Fibroblast of lung (primary cell): ENCODE results near the gene LRRC47. TPM values are rescaled to one million over a fixed set of nuclear protein-coding genes. Genes with fewer than 3 reads are reported as not detected.

ENCODE experiments used
- DNase-seq, 2 donors: peaks; one replicate each; pipeline versions ENCODE4 v3.0.0 to v3.0.0-alpha.2; 2010; ENCODE audit warnings: low read depth in 2 of 2
- H2AFZ ChIP-seq: 2 replicates; pipeline ENCODE4 v1.5.1; 2012; ENCODE audit warnings: low read length, control low read depth, inconsistent platforms
- H3K27ac ChIP-seq: 2 replicates; pipeline ENCODE4 v1.5.1; 2011; ENCODE audit warnings: low read length, control low read depth; ENCODE audit not compliant: insufficient read depth
- H3K27me3 ChIP-seq: 2 replicates; pipeline ENCODE4 v1.5.1; 2011; ENCODE audit warnings: mild to moderate bottlenecking, low read length; ENCODE audit not compliant: control insufficient read depth, insufficient read depth
- H3K36me3 ChIP-seq: 2 replicates; pipeline ENCODE4 v1.5.1; 2011; ENCODE audit warnings: low read length; ENCODE audit not compliant: control insufficient read depth, insufficient read depth
- H3K4me1 ChIP-seq: 2 replicates; pipeline ENCODE4 v1.5.1; 2011; ENCODE audit warnings: low read length; ENCODE audit not compliant: control insufficient read depth, insufficient read depth; ENCODE audit errors: extremely low read depth
- H3K4me2 ChIP-seq: 2 replicates; pipeline ENCODE4 v1.5.1; 2011; ENCODE audit warnings: low read length, control low read depth; ENCODE audit not compliant: insufficient read depth; ENCODE audit errors: extremely low read depth
- H3K4me3 ChIP-seq, 4 experiments: fragments of 200-600 bp in 1 of 4; sonication (generic) in 1 of 4; replicated peaks in 1 of 4; 2 replicates each; pipeline ENCODE4 v1.5.1; 2011 to 2016; ENCODE audit warnings: low read length in 4 of 4, low read depth in 3 of 4, mild to moderate bottlenecking in 3 of 4, control low read depth in 2 of 4, inconsistent platforms in 1 of 4, mixed read lengths in 1 of 4; ENCODE audit not compliant: insufficient read depth in 1 of 4; ENCODE audit errors: control extremely low read depth in 1 of 4
- H3K79me2 ChIP-seq: 2 replicates; pipeline ENCODE4 v1.5.1; 2012; ENCODE audit warnings: mild to moderate bottlenecking, low read length, inconsistent platforms; ENCODE audit not compliant: control insufficient read depth, insufficient read depth
- H3K9ac ChIP-seq: 2 replicates; pipeline ENCODE4 v1.5.1; 2011; ENCODE audit warnings: mild to moderate bottlenecking, low read length, control low read depth; ENCODE audit not compliant: insufficient read depth
- H3K9me3 ChIP-seq: 2 replicates; pipeline ENCODE4 v1.5.1; 2012; ENCODE audit warnings: low read depth, low read length; ENCODE audit not compliant: control insufficient read depth, insufficient read depth
- H4K20me1 ChIP-seq: 2 replicates; pipeline ENCODE4 v1.5.1; 2011; ENCODE audit warnings: low read length; ENCODE audit not compliant: control insufficient read depth, insufficient read depth; ENCODE audit errors: extremely low read depth
- CTCF ChIP-seq, 2 donors: IDR thresholded peaks in 1 of 2; conservative IDR thresholded peaks in 1 of 2; 1 replicate in 1 of 2; 2 replicates in 1 of 2; pipeline ENCODE4 v1.5.1; 2011 to 2012; ENCODE audit warnings: low read length in 2 of 2, control low read depth in 1 of 2, inconsistent platforms in 1 of 2, low read depth in 1 of 2, mild to moderate bottlenecking in 1 of 2
- EZH2 ChIP-seq: IDR thresholded peaks from 2 replicates; pipeline ENCODE4 v1.5.1; 2012; ENCODE audit warnings: low read length, control low read depth, mild to moderate bottlenecking; ENCODE audit errors: missing control alignments
- polyA plus RNA-seq, 2 donors: library from polyadenylated mRNA; depleted of rRNA in 1 of 2; stranded (reverse) in 1 of 2; unstranded in 1 of 2; fragments of >200 nt; gene quantifications; 2 replicates each; pipeline ENCODE4 v1.2.1, GENCODE V29; 2011 to 2012; ENCODE audit warnings: missing spikeins in 1 of 2
- total RNA-seq: library from RNA; depleted of rRNA; stranded (reverse); fragments of >200 nt; gene quantifications from 2 replicates; pipeline ENCODE4 v1.2.1, GENCODE V29; 2014

The LRRC47 gene
- total and polyA plus RNA-seq, 2 donors (not counting 1 experiment from before 2014, with no cell fraction given) = 25.1 to 28.8 TPM

GRCh38 chr1:3729594-3730542 lies 66.4 kb downstream of the LRRC47 start:
- no peak overlapping the region for H3K4me2 ChIP-seq
- no peak overlapping the region for H3K9ac ChIP-seq
- no peaks in the 10 kb centered on the region for H3K4me1 ChIP-seq
- no peaks in the 10 kb centered on the region for H3K79me2 ChIP-seq
- no peak overlapping the region for H3K27ac ChIP-seq
- H3K27me3 ChIP-seq = no peaks in the 10 kb centered on the region
- no peak for DNase-seq
- no peaks in the 10 kb centered on the region for H3K36me3 ChIP-seq
- no peak overlapping the region for H3K4me3 ChIP-seq
- no peaks in the 10 kb centered on the region for H4K20me1 ChIP-seq
- H3K9me3 ChIP-seq = no peaks in the 10 kb centered on the region
- no peak overlapping the region for H2AFZ ChIP-seq
- TF ChIP-seq CTCF (conservative IDR thresholded peaks at IDR 0.05 in 1 of 2, IDR thresholded peaks at IDR 0.05 in 1 of 2; ENCODE audit: low read depth in 1 of 2, low read length in 2 of 2) = no peak
- TF ChIP-seq EZH2 = no peak

Other genes starting within 250 kb of the LRRC47 start
- gene MEGF6, start 185.0 kb downstream of the LRRC47 start, total RNA-seq = 8.0 and 11.6 TPM in 2 replicates
- 0.54 and 1.6 TPM in 2 replicates for gene MEGF6, start 185.0 kb downstream of the LRRC47 start, polyA plus RNA-seq
- 22.3 and 22.9 TPM in 2 replicates for gene TPRG1L, start 171.5 kb downstream of the LRRC47 start, total RNA-seq
- 56.7 and 60.6 TPM in 2 replicates for gene TPRG1L, start 171.5 kb downstream of the LRRC47 start, polyA plus RNA-seq
- 15.0 and 15.2 TPM in 2 replicates for gene WRAP73, start 146.4 kb downstream of the LRRC47 start, total RNA-seq
- 12.0 and 15.8 TPM in 2 replicates for gene WRAP73, start 146.4 kb downstream of the LRRC47 start, polyA plus RNA-seq
- gene TP73, start 144.0 kb downstream of the LRRC47 start, total RNA-seq = not detected in 2 replicates
- 0.06 TPM in 1 of 2 replicates, not detected in the other for gene TP73, start 144.0 kb downstream of the LRRC47 start, polyA plus RNA-seq
- not detected in 2 replicates for gene CCDC27, start 44.0 kb downstream of the LRRC47 start, total RNA-seq
- gene CCDC27, start 44.0 kb downstream of the LRRC47 start, polyA plus RNA-seq = not detected in 2 replicates
- gene SMIM1, start 23.7 kb downstream of the LRRC47 start, total RNA-seq = 1.5 and 2.0 TPM in 2 replicates
- gene SMIM1, start 23.7 kb downstream of the LRRC47 start, polyA plus RNA-seq = not detected in 2 replicates
- gene CEP104, start 60.7 kb upstream of the LRRC47 start, total RNA-seq = 28.9 and 31.6 TPM in 2 replicates
- 25.4 and 31.8 TPM in 2 replicates for gene CEP104, start 60.7 kb upstream of the LRRC47 start, polyA plus RNA-seq
- 7.6 and 8.7 TPM in 2 replicates for gene DFFB, start 61.0 kb upstream of the LRRC47 start, total RNA-seq
- gene DFFB, start 61.0 kb upstream of the LRRC47 start, polyA plus RNA-seq = 5.8 and 6.4 TPM in 2 replicates
- gene C1orf174, start 103.8 kb upstream of the LRRC47 start, total RNA-seq = 24.1 and 27.5 TPM in 2 replicates
- gene C1orf174, start 103.8 kb upstream of the LRRC47 start, polyA plus RNA-seq = 35.4 and 39.6 TPM in 2 replicates